Germinal center (tissue), 1 donor: ENCODE measurements around the gene ATF4.
"Not testable (repeated sequence)": the region's sequence is repeated elsewhere in the genome, so short reads cannot be mapped to it uniquely, and the experiment has no call there.

Experiments
- DNase-seq: peaks from one replicate; pipeline ENCODE4 v3.0.0; 2012; ENCODE audit warnings: mixed read lengths, low spot score

ATF4 gene

GRCh38 chr22:39511226-39511625 lies 9.1 kb upstream of the ATF4 start:
- DNase-seq: no peak

GRCh38 chr22:39512026-39512425 lies 8.3 kb upstream of the ATF4 start:
- no peak for DNase-seq

- no peak for DNase-seq
Measured at GRCh38 chr22:39513791-39514190, 6.6 kb upstream of the ATF4 start.

GRCh38 chr22:39514373-39514973 lies 5.9 kb upstream of the ATF4 start:
- no peak for DNase-seq

GRCh38 chr22:39515266-39516050 lies 4.9 kb upstream of the ATF4 start:
- no peak for DNase-seq

- DNase-seq: no peak
Measured at GRCh38 chr22:39517470-39517869, 2.9 kb upstream of the ATF4 start.

GRCh38 chr22:39518144-39518786 lies 2.1 kb upstream of the ATF4 start:
- DNase-seq: no peak

- no peak for DNase-seq
Measured at GRCh38 chr22:39518996-39519680, 1.2 kb upstream of the ATF4 start.

GRCh38 chr22:39519681-39520225 lies 609 bp upstream of the ATF4 start:
- DNase-seq: peak; percentile 97

- DNase-seq: not testable (repeated sequence)
Measured at GRCh38 chr22:39521106-39521885, 934 bp downstream of the ATF4 start.

- DNase-seq: not testable (repeated sequence)
Measured at GRCh38 chr22:39522091-39522490, 1.7 kb downstream of the ATF4 start.

- DNase-seq: no peak
Measured at GRCh38 chr22:39522567-39523300, 2.4 kb downstream of the ATF4 start.

- no peak for DNase-seq
Measured at GRCh38 chr22:39524089-39524752, 3.9 kb downstream of the ATF4 start.

- DNase-seq: no peak
Measured at GRCh38 chr22:39524753-39525657, 4.6 kb downstream of the ATF4 start.

- no peak for DNase-seq
Measured at GRCh38 chr22:39525658-39525975, 5.3 kb downstream of the ATF4 start.

GRCh38 chr22:39526736-39527171 lies 6.4 kb downstream of the ATF4 start:
- no peak for DNase-seq

GRCh38 chr22:39527481-39527961 lies 7.2 kb downstream of the ATF4 start:
- no peak for DNase-seq

- no peak for DNase-seq
Measured at GRCh38 chr22:39528080-39528661, 7.8 kb downstream of the ATF4 start.
